Measurements from ENCODE around the gene ZNF761.
"Not testable (repeated sequence)": the region's sequence is repeated elsewhere in the genome, so short reads cannot be mapped to it uniquely, and the experiment has no call there.

The ZNF761 gene

DNA sequence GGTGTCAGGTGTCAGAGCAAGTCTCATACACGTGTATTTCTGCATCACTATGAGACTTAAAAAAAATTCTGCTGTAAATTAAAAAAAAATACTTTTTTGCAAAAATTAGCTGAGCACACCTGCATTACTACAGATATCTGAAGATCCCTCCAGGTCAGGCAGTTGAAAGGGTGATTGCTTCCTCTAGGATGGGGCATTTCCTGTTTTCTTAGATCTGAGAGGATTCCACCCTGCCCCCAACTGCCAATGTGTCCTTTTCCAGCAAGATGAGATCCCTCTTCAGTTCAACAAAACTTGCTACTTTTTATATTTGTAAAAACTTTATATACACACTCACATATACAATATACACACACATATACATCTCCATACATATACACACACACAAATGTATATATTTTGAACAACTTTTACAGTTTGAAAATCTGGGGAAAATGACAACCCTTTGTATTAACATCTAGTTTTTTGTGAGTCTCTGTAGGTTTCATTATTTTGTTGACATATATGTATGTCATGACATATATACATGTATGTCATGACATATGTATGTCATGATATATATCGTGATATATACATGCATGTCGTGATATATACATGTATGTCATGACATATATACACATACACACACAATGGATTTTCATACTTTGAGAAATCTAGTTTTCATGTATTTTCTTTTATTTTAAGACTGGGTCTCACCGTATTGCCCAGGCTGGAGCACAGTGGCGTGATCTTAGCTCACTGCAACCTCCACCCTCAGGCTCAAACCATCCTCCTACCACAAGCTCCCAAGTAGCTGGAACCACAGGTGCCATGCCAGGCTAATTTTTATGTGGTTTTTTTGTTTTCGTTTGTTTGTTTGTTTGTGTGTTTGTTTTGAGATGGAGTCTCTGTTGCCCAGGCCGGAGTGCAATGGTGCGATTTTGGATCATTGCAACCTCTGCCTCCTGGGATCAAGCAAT is 53.5 kb downstream of the ZNF761 start:
- H3K4me3 ChIP-seq (ENCODE audit: low read depth, low read length) = no peak overlapping the region
- DNase-seq (ENCODE audit: low read depth) = no peak
- TF ChIP-seq, protein P1, sequence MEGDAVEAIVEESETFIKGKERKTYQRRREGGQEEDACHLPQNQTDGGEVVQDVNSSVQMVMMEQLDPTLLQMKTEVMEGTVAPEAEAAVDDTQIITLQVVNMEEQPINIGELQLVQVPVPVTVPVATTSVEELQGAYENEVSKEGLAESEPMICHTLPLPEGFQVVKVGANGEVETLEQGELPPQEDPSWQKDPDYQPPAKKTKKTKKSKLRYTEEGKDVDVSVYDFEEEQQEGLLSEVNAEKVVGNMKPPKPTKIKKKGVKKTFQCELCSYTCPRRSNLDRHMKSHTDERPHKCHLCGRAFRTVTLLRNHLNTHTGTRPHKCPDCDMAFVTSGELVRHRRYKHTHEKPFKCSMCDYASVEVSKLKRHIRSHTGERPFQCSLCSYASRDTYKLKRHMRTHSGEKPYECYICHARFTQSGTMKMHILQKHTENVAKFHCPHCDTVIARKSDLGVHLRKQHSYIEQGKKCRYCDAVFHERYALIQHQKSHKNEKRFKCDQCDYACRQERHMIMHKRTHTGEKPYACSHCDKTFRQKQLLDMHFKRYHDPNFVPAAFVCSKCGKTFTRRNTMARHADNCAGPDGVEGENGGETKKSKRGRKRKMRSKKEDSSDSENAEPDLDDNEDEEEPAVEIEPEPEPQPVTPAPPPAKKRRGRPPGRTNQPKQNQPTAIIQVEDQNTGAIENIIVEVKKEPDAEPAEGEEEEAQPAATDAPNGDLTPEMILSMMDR (IDR thresholded peaks at IDR 0.05; ENCODE audit: low read depth, low read length, missing control alignments) = no peak

DNA sequence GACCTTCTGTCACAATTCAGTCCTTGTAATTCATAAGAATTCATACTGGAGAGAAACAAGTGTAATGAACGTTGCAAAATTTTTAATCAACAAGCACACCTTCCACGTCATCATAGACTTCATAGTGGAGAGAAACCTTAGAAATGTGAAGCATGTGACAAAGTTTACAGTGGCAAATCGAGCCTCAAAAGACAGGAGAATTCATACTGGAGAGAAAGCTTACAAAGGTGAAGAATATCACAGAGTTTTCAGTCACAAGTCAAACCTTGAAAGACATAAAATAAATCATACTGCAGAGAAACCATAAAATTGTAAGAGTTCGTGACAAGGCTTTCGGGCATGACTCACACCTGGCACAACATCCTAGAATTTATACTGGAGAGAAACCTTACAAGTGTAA is 60.4 kb downstream of the ZNF761 start:
- TF ChIP-seq, protein P1 (IDR thresholded peaks at IDR 0.05; ENCODE audit: low read depth, low read length, missing control alignments) = no peak
- H3K4me3 ChIP-seq (ENCODE audit: low read depth, low read length) = no peak overlapping the region
- no peak for DNase-seq (ENCODE audit: low read depth)

DNA sequence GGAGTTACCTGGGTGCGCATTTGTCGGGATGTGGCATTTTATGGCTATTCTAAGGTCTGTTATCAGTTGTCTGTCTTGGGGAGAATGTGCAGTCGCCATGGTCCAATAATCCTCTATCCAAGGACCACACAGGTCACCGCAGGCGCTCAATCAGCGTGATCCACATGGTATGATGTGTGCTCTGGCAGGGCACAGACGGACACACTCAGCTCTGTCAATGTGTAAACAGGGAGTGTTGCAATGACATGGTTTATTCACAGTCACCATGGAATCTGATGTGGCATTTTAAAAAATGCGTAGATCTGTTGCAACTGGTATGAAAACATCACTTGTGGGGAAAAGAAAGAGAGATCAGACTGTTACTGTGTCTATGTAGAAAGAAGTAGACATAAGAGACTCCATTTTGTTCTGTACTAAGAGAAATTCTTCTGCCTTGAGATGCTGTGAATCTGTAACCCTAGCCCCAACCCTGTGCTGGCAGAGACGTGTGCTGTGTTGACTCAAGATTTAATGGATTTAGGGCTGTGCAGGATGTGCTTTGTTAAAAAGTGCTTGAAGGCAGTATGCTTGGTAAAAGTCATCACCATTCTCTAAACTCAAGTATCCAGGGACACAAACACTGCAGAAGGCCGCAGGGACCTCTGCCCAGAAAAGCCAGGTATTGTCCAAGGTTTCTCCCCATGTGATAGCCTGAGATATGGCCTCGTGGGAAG is 65.7 kb downstream of the ZNF761 start:
- H3K4me3 ChIP-seq (ENCODE audit: low read depth, low read length); DNase-seq (ENCODE audit: low read depth): not testable (repeated sequence)

DNA sequence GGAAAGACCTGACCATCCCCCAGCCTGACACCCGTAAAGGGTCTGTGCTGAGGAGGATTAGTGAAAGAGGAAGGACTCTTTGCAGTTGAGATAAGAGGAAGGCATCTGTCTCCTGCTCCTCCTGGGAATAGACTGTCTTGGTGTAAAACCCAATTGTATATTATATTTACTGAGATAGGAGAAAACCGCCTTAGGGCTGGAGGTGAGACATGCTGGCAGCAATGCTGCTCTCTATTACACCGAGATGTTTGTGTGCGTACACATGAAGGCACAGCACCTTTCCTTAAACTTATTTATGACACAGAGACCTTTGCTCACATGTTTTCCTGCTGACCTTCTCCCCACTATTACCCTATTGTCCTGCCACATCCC is 66.2 kb downstream of the ZNF761 start:
- not testable (repeated sequence) for DNase-seq (ENCODE audit: low read depth); H3K4me3 ChIP-seq (ENCODE audit: low read depth, low read length)

DNA sequence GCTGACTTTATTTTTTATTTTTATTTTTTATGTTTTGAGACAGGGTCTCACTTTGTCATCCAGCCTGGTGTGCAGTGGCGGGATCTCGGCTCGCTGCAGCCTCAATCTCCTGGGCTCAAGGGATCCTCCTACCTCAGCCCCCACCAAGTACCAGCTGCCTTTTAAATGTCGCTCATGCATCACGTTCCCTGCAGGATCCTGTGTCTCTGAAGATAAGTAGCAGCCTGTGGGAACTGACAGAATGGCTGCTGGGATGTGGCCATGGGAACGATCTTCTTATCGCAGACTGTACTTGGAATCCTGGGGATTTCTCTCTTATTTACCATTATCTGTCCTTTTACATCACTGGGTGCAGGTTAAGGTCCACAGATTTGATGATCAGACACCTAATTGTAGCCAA is 71.4 kb downstream of the ZNF761 start:
- not testable (repeated sequence) for H3K4me3 ChIP-seq (ENCODE audit: low read depth, low read length); DNase-seq (ENCODE audit: low read depth)

DNA sequence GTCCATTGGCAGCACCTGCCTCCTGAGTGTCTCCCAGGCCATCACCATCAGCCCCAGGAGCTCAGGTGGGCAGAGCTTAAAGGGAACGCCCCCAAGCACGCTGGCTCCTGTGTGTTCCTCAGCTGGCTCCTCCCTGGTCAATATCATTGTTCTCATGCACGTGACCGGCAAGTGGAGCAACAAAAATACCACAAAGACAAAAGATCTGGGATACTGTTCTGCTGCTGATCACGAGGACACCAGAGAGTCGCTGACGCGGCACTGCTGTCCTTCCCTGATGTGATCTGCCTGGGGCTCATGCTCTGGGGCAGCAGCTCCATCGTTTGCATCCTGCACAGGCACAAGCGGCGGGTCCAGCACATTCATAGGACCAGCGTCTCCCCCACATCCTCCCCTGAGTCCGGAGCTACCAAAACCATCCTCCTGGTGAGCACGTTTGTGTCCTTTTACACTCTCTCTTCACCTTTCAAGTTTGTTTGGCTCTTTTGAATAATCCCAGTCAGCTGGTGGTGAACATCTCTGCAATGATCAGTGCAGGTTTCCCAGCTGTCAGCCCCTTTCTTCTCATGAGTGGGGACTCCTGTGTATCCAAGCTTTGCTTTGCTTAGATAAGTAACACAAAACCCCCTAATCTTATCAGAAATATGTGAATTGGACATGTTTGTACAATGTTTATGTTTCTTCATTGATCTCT is 72.0 kb downstream of the ZNF761 start:
- DNase-seq (ENCODE audit: low read depth); H3K4me3 ChIP-seq (ENCODE audit: low read depth, low read length): not testable (repeated sequence)

DNA sequence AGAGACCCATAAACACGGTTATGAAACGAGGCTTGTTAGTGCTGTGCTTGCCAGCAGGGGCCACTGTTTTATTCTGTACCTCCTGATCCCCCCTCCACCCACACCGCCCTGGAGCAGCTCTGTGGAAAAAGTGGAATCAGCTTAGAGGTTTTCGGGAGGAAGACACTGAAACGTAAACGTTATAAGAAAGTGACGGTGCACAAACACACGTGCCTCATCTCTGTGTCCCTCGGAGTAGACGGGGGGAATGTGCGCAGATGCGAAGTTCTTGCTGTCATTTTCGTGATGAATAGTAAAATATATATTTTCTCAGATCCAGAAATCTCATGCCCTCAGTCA is 72.5 kb downstream of the ZNF761 start:
- H3K4me3 ChIP-seq (ENCODE audit: low read depth, low read length); DNase-seq (ENCODE audit: low read depth): not testable (repeated sequence)

DNA sequence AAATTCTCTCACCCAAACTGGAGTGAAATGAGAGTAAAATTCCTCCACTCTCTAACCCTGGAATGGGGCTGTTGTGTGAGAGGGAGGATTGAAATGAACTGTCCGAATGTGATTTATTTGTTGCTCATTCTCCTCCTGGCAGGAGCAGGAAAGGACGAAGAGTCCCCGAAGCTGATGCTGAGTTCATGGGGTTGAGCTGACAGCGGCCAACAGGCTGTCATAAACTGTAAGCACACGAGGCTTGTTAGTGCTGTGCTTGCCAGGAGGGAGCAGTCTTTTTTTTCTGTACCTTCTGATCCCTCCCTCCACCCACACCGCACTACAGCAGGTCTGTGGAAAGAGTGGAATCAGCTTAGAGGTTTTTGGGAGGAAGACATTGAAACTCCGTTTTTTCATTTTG is 73.1 kb downstream of the ZNF761 start:
- no peak overlapping the region for H3K4me3 ChIP-seq (ENCODE audit: low read depth, low read length)
- TF ChIP-seq, protein P1 (IDR thresholded peaks at IDR 0.05; ENCODE audit: low read depth, low read length, missing control alignments) = no peak
- DNase-seq (ENCODE audit: low read depth) = no peak

DNA sequence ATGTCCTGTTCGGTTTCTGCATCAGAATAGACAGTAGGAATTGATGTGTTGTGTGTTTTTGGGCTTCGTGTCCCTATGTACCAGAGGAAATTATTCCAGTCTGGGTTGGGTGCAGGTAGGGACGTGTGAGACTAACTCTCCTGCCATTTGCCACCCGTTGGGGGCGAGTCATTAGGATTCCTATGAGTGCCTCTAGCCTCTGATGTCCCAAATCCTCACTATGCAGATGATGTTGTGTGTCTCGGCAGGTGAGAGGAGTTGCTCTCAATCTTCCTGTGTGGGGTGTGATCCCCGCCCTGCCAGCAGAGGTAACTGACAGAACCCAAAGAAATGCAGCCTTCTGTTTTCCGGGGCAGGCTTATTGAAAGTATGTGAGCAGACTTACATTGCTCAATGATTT is 74.9 kb downstream of the ZNF761 start:
- no peak for DNase-seq (ENCODE audit: low read depth)
- no peak overlapping the region for H3K4me3 ChIP-seq (ENCODE audit: low read depth, low read length)
- TF ChIP-seq, protein P1 (IDR thresholded peaks at IDR 0.05; ENCODE audit: low read depth, low read length, missing control alignments) = no peak
